Urinary bladder (tissue), 4 donors: Measurements from ENCODE around the gene LTK. TPM values are rescaled to one million over a fixed set of nuclear protein-coding genes. Genes with fewer than 3 reads are reported as not detected.
A peak's percentile ranks its signal among the peaks of the same experiment; 100 is the strongest.

Experiments
- DNase-seq: peaks from one replicate; pipeline ENCODE4 v3.0.0-alpha.2; 2015; ENCODE audit errors: extremely low spot score
- H3K27ac ChIP-seq: one replicate; pipeline ENCODE4 v1.5.1; 2013; ENCODE audit warnings: low read depth, mild to moderate bottlenecking, moderate library complexity
- H3K36me3 ChIP-seq: one replicate; pipeline ENCODE4 v1.6.1; 2013; ENCODE audit warnings: mild to moderate bottlenecking, moderate library complexity; ENCODE audit not compliant: insufficient read depth
- H3K4me1 ChIP-seq: one replicate; pipeline ENCODE4 v1.6.1; 2013; ENCODE audit warnings: mild to moderate bottlenecking, moderate library complexity; ENCODE audit not compliant: insufficient read depth
- H3K4me3 ChIP-seq: one replicate; pipeline ENCODE4 v1.5.1; 2013; ENCODE audit warnings: low read depth, low read length
- WGBS: extraction: QIAGEN DNeasy Blood & Tissue Kit; methylation state at CpG from one replicate; pipeline ENCODE4 v1.1.7; 2013; 5-methylcytosine and 5-hydroxymethylcytosine counted together
- polyA plus RNA-seq: library from polyadenylated mRNA; stranded (reverse); fragments of 200-250 nt; gene quantifications from one replicate; pipeline ENCODE4 v1.2.3, GENCODE V29; 2013
- total RNA-seq: library from RNA; depleted of rRNA; stranded (reverse); fragments of >200 nt; gene quantifications from one replicate; pipeline ENCODE4 v1.2.3, GENCODE V29; 2014
- donor health status: healthy with polysubstance abuse.
- donor health status: healthy.

LTK gene
- total and polyA plus RNA-seq, 2 donors: 0.43 to 0.48 TPM

- Histone ChIP-seq H3K4me3 (no peak overlapping the region), H3K36me3 (no peaks in the 10 kb centered on the region), H3K27ac (no peak overlapping the region), H3K4me1 (peaks cover 1% of the 10 kb centered on the region)
- WGBS: 94% methylated on average over 6 of the region's 6 CpGs
- no peak for DNase-seq
These were observed 14.3 kb downstream of the LTK start for GRCh38 chr15:41499109-41499851.

GRCh38 chr15:41498657-41499056 lies 15.0 kb downstream of the LTK start:
- DNase-seq: no peak
- H3K4me1 ChIP-seq: peaks cover 3% of the 10 kb centered on the region
- WGBS: 94% methylated on average over 2 of the region's 2 CpGs
- no peaks in the 10 kb centered on the region for H3K36me3 ChIP-seq
- H3K4me3 ChIP-seq: no peak overlapping the region
- H3K27ac ChIP-seq: no peak overlapping the region

DNA sequence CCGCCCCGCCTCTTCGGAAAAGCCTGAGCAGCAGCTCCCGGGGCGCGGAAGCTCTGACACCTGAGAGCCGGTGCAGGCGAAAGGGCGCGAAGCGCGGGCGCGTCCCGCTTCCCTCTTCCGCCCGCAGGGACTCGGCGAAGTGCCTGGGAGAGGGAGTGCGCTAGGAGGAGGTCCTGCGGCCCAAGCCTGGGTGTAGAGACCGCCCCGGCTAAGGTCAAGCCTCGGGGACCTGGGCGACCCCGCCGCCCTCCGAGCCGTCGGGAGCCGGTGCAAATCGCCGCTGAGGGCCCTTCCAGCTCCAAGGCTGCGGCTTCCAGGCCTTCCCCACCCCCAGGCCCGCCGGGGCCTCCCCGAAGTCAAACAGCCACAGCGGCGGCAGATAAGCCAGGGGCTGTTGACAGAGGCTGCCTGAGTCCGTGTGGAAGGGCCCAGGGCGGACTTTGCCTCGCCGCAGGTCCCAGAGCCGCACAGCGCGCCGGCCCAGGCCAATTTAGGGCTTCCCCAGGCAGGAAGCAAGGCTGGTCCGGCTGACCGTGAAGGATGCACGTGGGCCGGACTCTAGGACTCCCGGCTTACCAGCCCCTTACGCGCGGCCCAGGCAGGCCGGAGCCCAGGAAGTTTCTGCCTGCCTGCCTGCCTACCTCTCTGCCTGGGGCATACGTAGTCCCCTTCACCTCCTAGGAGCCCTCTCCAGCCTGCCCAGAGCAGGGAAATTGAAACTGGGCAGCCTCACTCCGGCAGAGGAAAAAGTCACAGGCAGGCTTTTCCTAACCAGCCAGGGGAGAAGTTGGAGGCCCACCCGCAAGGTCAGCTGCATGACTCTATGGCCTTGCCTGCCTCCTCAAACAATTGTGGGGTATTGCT lies 17.7 kb downstream of the LTK start:
- DNase-seq: no peak
- H3K4me3 ChIP-seq: peak overlapping the region; percentile 65
- H3K27ac ChIP-seq: no peak overlapping the region
- 56% methylated on average over 59 of the region's 59 CpGs for WGBS
- peaks cover 3% of the 10 kb centered on the region for H3K4me1 ChIP-seq
- H3K36me3 ChIP-seq: no peaks in the 10 kb centered on the region

GRCh38 chr15:41494922-41495735 lies 18.5 kb downstream of the LTK start:
- peaks cover 3% of the 10 kb centered on the region for H3K4me1 ChIP-seq
- WGBS: 12% methylated on average over 60 of the region's 60 CpGs
- no peaks in the 10 kb centered on the region for H3K36me3 ChIP-seq
- DNase-seq: no peak
- H3K4me3 ChIP-seq: peak overlapping the region; percentile 65
- no peak overlapping the region for H3K27ac ChIP-seq

DNA sequence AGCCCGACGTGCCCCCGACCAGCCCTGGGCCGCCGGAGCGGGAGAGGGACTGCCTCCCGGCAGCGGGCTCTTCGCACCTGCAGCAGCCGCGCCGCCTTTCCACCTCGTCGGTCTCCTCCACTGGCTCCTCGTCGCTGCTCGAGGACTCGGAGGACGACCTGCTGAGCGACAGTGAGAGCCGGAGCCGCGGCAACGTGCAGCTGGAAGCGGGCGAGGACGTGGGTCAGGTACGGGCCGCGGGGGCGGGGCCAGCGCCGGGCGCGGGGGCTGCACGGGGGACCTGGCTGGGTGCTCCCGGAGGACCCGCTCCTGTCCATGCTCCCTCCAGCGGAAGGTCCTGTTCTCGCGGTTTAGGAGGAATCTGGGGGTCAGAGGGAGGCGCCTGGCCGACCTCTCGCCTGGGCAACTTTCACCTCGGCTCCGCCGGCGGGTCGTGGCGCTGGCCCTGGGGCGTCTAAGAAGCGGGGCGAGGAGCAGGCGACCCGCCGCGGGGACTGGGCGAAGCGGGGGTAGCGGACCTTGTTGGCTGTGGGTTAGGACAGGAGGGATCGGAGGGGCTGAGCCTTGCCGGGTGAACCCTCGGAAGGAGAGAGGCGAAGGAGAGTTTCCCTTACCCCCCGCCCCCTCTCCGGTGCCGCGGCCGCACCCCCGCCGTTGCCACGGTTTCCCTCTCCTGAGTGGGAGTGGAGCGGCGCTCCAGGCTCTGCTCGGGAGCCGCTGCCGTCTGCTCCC lies 19.3 kb downstream of the LTK start:
- Histone ChIP-seq H3K36me3 (no peaks in the 10 kb centered on the region), H3K27ac (no peak overlapping the region), H3K4me1 (peaks cover 3% of the 10 kb centered on the region), H3K4me3 (peak overlapping the region; percentile 65)
- WGBS: 1% methylated on average over 77 of the region's 77 CpGs
- DNase-seq: no peak

GRCh38 chr15:41493902-41494189 lies 19.8 kb downstream of the LTK start:
- H3K27ac ChIP-seq: no peak overlapping the region
- peak overlapping the region; percentile 65 for H3K4me3 ChIP-seq
- WGBS: under 1% methylated on average over 41 of the region's 41 CpGs
- H3K36me3 ChIP-seq: no peaks in the 10 kb centered on the region
- no peak for DNase-seq
- peaks cover 3% of the 10 kb centered on the region for H3K4me1 ChIP-seq

- peaks cover 3% of the 10 kb centered on the region for H3K4me1 ChIP-seq
- WGBS: under 1% methylated on average over 60 of the region's 60 CpGs
- no peak within 1 kb of the TSS for H3K27ac ChIP-seq
- H3K4me3 ChIP-seq: peak within 1 kb of the TSS; percentile 65
- DNase-seq: no peak
- H3K36me3 ChIP-seq: no peaks in the 10 kb centered on the region
These were observed 20.3 kb downstream of the LTK start, which contains the start of gene ITPKA for GRCh38 chr15:41493205-41493901. TSS of gene ITPKA (plus strand) at chr15:41493874. CDS start at chr15:41493928, 54 bp downstream.

DNA sequence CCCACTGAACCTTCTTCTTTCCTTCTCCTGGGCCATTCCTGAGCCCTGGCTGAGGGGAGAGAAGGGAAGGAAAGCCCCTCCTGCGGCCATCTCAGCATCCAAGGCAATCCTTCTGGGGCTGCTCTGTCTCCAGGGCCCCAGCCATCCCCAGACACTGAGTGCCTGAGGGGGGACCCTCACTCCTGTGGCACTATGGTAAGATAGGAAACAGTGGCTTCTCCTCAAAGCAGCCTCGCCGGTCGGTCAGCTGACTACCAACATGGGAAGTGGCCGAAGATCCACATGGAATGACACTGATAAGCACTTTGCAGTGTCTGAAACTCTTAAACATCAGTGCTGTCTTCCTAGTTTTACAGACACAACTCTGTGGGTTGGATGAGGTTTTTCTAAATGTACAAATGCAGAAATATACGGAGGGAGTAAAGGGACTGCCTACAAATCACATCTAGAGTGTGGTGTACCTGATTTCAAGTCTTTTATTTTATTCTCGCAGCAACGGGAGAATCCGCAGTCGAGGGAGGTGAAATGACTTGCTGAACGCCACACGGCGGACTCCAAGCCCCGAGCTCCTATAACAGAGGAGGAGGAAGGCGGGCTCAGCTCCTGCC lies 20.9 kb downstream of the LTK start:
- peak overlapping the region; percentile 65 for H3K4me3 ChIP-seq
- no peak for DNase-seq
- peaks cover 3% of the 10 kb centered on the region for H3K4me1 ChIP-seq
- WGBS: 3% methylated on average over 15 of the region's 15 CpGs
- no peaks in the 10 kb centered on the region for H3K36me3 ChIP-seq
- no peak overlapping the region for H3K27ac ChIP-seq

- H3K36me3 ChIP-seq: no peaks in the 10 kb centered on the region
- WGBS: 88% methylated on average over 4 of the region's 4 CpGs
- no peak overlapping the region for H3K27ac ChIP-seq
- H3K4me3 ChIP-seq: no peak overlapping the region
- DNase-seq: no peak
- H3K4me1 ChIP-seq: peaks cover 3% of the 10 kb centered on the region
These were observed 21.7 kb downstream of the LTK start for GRCh38 chr15:41491889-41492288.

- WGBS: 36% methylated on average over 4 of the region's 4 CpGs
These were observed 23.3 kb downstream of the LTK start for GRCh38 chr15:41490355-41490754.

GRCh38 chr15:41489641-41490040 lies 24.0 kb downstream of the LTK start:
- Histone ChIP-seq H3K36me3 (no peaks in the 10 kb centered on the region), H3K27ac (no peak overlapping the region), H3K4me3 (no peak overlapping the region), H3K4me1 (peaks cover 2% of the 10 kb centered on the region)
- no peak for DNase-seq
- WGBS: 97% methylated on average over 2 of the region's 2 CpGs

More at GRCh38 chr15:41490355-41490754, 23.3 kb downstream of the LTK start:
- H3K36me3 ChIP-seq: no peaks in the 10 kb centered on the region
- H3K4me3 ChIP-seq: no peak overlapping the region
- no peak for DNase-seq
- H3K4me1 ChIP-seq: peaks cover 2% of the 10 kb centered on the region
- H3K27ac ChIP-seq: no peak overlapping the region

- WGBS: 87% methylated on average over 2 of the region's 2 CpGs
These were observed 25.8 kb downstream of the LTK start for GRCh38 chr15:41487802-41488201.

More at GRCh38 chr15:41487802-41488201, 25.8 kb downstream of the LTK start:
- Histone ChIP-seq H3K4me1 (no peaks in the 10 kb centered on the region), H3K4me3 (no peak overlapping the region), H3K27ac (no peak overlapping the region), H3K36me3 (no peaks in the 10 kb centered on the region)
- DNase-seq: no peak
